Memory B cell (primary cell): ENCODE results near the gene RASAL2.
"Not testable (repeated sequence)": the region's sequence is repeated elsewhere in the genome, so short reads cannot be mapped to it uniquely, and the experiment has no call there.

Source experiments
- ATAC-seq: fragments of 150-1000 bp; cut with Tn5 transposase; 2 replicates; pipeline ENCODE4 v1.10.0; 2021; ENCODE audit warnings: low read depth, mild to moderate bottlenecking, moderate library complexity
- DNase-seq, 2 donors: peaks; one replicate each; pipeline ENCODE4 v3.0.0; 2022; ENCODE audit warnings: low spot score in 2 of 2
- H3K27ac Mint-ChIP-seq: one replicate; pipeline ENCODE4 v1.8.0; 2022; ENCODE audit warnings: mild to moderate bottlenecking, moderate library complexity, mixed read lengths
- H3K27me3 Mint-ChIP-seq: one replicate; pipeline ENCODE4 v1.8.0; 2022; ENCODE audit warnings: mixed read lengths
- H3K36me3 Mint-ChIP-seq: one replicate; pipeline ENCODE4 v1.8.0; 2022; ENCODE audit warnings: mild to moderate bottlenecking, mixed read lengths
- H3K4me1 Mint-ChIP-seq: one replicate; pipeline ENCODE4 v1.8.0; 2022; ENCODE audit warnings: mixed read lengths
- H3K4me3 Mint-ChIP-seq: one replicate; pipeline ENCODE4 v1.8.0; 2022; ENCODE audit warnings: mild to moderate bottlenecking, moderate library complexity, mixed read lengths
- H3K9me3 Mint-ChIP-seq: one replicate; pipeline ENCODE4 v1.8.0; 2022; ENCODE audit warnings: mixed read lengths

The RASAL2 gene

GRCh38 chr1:178341261-178341956, 247.5 kb downstream of the RASAL2 start:
- no peak for DNase-seq
- H3K27ac Mint-ChIP-seq, result no peak overlapping the region
- H3K36me3 Mint-ChIP-seq, result no peaks in the 10 kb centered on the region
- H3K4me1 Mint-ChIP-seq, result no peaks in the 10 kb centered on the region
- no peaks in the 10 kb centered on the region for H3K9me3 Mint-ChIP-seq
- no peak overlapping the region for H3K4me3 Mint-ChIP-seq
- H3K27me3 Mint-ChIP-seq, result peaks cover 9% of the 10 kb centered on the region
- ATAC-seq, result no peak

- Mint-ChIP-seq H3K36me3 (no peaks in the 10 kb centered on the region), H3K4me1 (no peaks in the 10 kb centered on the region), H3K27ac (no peak overlapping the region), H3K27me3 (peaks cover 7% of the 10 kb centered on the region), H3K9me3 (no peaks in the 10 kb centered on the region), H3K4me3 (no peak overlapping the region)
- no peak for DNase-seq
- no peak for ATAC-seq
Observed at GRCh38 chr1:178342745-178343144, 248.8 kb downstream of the RASAL2 start.

GRCh38 chr1:178344513-178345091, 250.7 kb downstream of the RASAL2 start:
- Mint-ChIP-seq H3K27me3 (peaks cover 6% of the 10 kb centered on the region), H3K4me3 (no peak overlapping the region), H3K4me1 (no peaks in the 10 kb centered on the region), H3K9me3 (no peaks in the 10 kb centered on the region), H3K36me3 (no peaks in the 10 kb centered on the region), H3K27ac (no peak overlapping the region)
- ATAC-seq (no peak), DNase-seq (no peak)

GRCh38 chr1:178345238-178345637, 251.3 kb downstream of the RASAL2 start:
- no peaks in the 10 kb centered on the region for H3K36me3 Mint-ChIP-seq
- no peak for ATAC-seq
- no peak overlapping the region for H3K27ac Mint-ChIP-seq
- no peak for DNase-seq
- H3K27me3 Mint-ChIP-seq, result peaks cover 7% of the 10 kb centered on the region
- no peaks in the 10 kb centered on the region for H3K4me1 Mint-ChIP-seq
- H3K4me3 Mint-ChIP-seq, result no peak overlapping the region
- H3K9me3 Mint-ChIP-seq, result no peaks in the 10 kb centered on the region

GRCh38 chr1:178345807-178346206, 251.9 kb downstream of the RASAL2 start:
- no peaks in the 10 kb centered on the region for H3K36me3 Mint-ChIP-seq
- H3K9me3 Mint-ChIP-seq, result no peaks in the 10 kb centered on the region
- H3K27me3 Mint-ChIP-seq, result peaks cover 7% of the 10 kb centered on the region
- ATAC-seq (no peak), DNase-seq (no peak)
- H3K4me1 Mint-ChIP-seq, result no peaks in the 10 kb centered on the region
- no peak overlapping the region for H3K4me3 Mint-ChIP-seq
- no peak overlapping the region for H3K27ac Mint-ChIP-seq

DNA sequence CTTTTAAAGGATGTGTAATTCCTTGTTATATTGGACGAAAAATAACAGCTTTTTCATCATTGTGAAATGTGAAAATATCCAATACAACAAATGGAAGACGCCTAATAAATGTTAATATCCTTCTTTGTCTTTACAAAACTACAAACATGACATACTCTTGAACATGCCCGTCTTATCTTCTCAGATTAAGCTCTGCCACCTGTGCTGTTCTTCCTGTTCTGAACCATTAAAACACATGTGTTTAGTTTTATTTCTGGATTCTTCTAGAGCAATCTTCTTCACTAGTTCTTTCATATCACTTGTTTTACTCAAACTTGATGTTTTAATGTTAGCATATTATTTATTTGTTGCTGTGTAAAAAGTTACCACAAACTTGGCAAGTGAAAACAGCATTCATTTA, 255.9 kb downstream of the RASAL2 start:
- no peaks in the 10 kb centered on the region for H3K4me1 Mint-ChIP-seq
- no peak for ATAC-seq
- H3K27ac Mint-ChIP-seq, result no peak overlapping the region
- H3K36me3 Mint-ChIP-seq, result peaks cover 2% of the 10 kb centered on the region
- peaks cover 6% of the 10 kb centered on the region for H3K9me3 Mint-ChIP-seq
- no peak for DNase-seq
- peaks cover 5% of the 10 kb centered on the region for H3K27me3 Mint-ChIP-seq
- no peak overlapping the region for H3K4me3 Mint-ChIP-seq

DNA sequence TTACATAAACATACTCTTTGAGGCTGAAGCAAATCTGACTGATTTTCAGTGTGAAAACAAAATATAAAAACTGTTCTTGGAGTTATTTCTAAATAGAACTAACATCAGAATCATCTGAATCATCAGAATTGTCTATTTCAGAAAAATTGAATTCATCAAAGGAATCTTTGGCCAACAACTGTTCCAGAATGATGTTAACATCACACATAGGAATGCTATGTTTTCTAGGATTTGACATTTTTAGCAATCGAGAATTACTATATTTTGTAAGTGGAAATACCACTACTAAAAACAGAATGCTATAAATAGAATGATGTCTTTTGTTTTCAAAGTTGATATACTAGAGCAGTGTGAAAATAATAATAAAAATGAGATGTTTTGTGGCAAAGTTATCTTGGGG, 258.0 kb downstream of the RASAL2 start:
- DNase-seq, H3K4me3 Mint-ChIP-seq, H3K4me1 Mint-ChIP-seq, H3K27me3 Mint-ChIP-seq, ATAC-seq, H3K27ac Mint-ChIP-seq, H3K9me3 Mint-ChIP-seq, H3K36me3 Mint-ChIP-seq: not testable (repeated sequence)

- ATAC-seq (no peak), DNase-seq (no peak)
- Mint-ChIP-seq H3K9me3 (peaks cover 6% of the 10 kb centered on the region), H3K36me3 (peaks cover 2% of the 10 kb centered on the region), H3K4me1 (no peaks in the 10 kb centered on the region), H3K4me3 (no peak overlapping the region), H3K27ac (no peak overlapping the region), H3K27me3 (peaks cover 4% of the 10 kb centered on the region)
Observed at GRCh38 chr1:178352790-178353416, 259.0 kb downstream of the RASAL2 start.

DNA sequence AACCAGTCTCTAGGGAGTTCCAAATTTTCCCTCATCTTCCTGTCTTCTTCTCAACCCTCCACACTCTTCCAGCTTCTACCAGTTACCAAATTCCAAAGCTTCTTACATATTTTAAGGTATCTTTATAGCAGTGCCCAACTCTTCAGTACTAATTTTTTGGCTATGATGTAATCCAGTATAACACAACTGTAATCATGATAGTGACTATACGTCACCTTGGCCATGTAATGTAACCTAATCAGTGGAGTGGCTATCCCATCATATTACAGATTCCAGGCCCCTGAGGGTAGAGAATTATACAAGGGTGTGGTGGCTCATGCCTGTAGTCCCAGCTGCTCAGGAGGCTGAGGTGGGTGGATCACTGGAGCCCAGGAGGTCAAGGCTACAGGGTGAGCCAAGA, 259.6 kb downstream of the RASAL2 start:
- Mint-ChIP-seq H3K4me1 (no peaks in the 10 kb centered on the region), H3K27me3 (peaks cover 4% of the 10 kb centered on the region)
- ATAC-seq, result no peak

GRCh38 chr1:178354816-178355215, 260.9 kb downstream of the RASAL2 start:
- H3K4me1 Mint-ChIP-seq, result no peaks in the 10 kb centered on the region
- peaks cover 6% of the 10 kb centered on the region for H3K9me3 Mint-ChIP-seq
- H3K36me3 Mint-ChIP-seq, result peaks cover 2% of the 10 kb centered on the region
- DNase-seq (no peak), ATAC-seq (no peak)
- no peak overlapping the region for H3K27ac Mint-ChIP-seq
- no peak overlapping the region for H3K4me3 Mint-ChIP-seq
- H3K27me3 Mint-ChIP-seq, result peaks cover 3% of the 10 kb centered on the region

More for the DNA sequence above, 259.6 kb downstream of the RASAL2 start:
- Mint-ChIP-seq H3K9me3 (peaks cover 6% of the 10 kb centered on the region), H3K27ac (no peak overlapping the region), H3K4me3 (no peak overlapping the region), H3K36me3 (peaks cover 2% of the 10 kb centered on the region)
- no peak for DNase-seq

DNA sequence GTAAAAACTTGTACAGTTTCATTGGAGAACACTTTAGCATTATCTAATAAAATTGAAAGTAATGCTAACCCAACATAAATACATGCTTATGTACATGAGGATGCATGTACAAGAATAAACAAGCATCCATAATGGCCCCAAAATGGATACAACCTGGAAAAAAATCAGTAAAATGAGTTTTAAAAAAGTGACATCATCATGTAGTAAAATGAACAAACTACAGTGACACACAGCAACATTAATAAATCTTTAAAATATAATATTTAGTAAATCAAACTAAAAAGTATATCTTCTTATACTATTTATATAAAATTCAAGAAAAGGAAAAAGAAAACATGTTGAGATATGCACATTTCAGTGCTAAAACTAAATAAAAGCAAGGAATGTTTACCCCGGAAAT, 262.4 kb downstream of the RASAL2 start:
- H3K36me3 Mint-ChIP-seq, result peaks cover 2% of the 10 kb centered on the region
- H3K27ac Mint-ChIP-seq, result no peak overlapping the region
- H3K4me1 Mint-ChIP-seq, result no peaks in the 10 kb centered on the region
- H3K27me3 Mint-ChIP-seq, result no peaks in the 10 kb centered on the region
- DNase-seq, result no peak
- H3K4me3 Mint-ChIP-seq, result no peak overlapping the region
- ATAC-seq, result no peak
- peaks cover 5% of the 10 kb centered on the region for H3K9me3 Mint-ChIP-seq

- Mint-ChIP-seq H3K4me1 (no peaks in the 10 kb centered on the region), H3K9me3 (peaks cover under 1% of the 10 kb centered on the region), H3K36me3 (peaks cover under 1% of the 10 kb centered on the region), H3K4me3 (no peak overlapping the region), H3K27me3 (no peaks in the 10 kb centered on the region), H3K27ac (no peak overlapping the region)
- ATAC-seq (no peak), DNase-seq (no peak)
Observed at GRCh38 chr1:178358456-178358855, 264.6 kb downstream of the RASAL2 start.

GRCh38 chr1:178360421-178360820, 266.5 kb downstream of the RASAL2 start:
- DNase-seq (no peak), ATAC-seq (no peak)
- Mint-ChIP-seq H3K4me1 (no peaks in the 10 kb centered on the region), H3K4me3 (no peak overlapping the region), H3K27me3 (no peaks in the 10 kb centered on the region), H3K27ac (no peak overlapping the region), H3K36me3 (no peaks in the 10 kb centered on the region), H3K9me3 (no peaks in the 10 kb centered on the region)

DNA sequence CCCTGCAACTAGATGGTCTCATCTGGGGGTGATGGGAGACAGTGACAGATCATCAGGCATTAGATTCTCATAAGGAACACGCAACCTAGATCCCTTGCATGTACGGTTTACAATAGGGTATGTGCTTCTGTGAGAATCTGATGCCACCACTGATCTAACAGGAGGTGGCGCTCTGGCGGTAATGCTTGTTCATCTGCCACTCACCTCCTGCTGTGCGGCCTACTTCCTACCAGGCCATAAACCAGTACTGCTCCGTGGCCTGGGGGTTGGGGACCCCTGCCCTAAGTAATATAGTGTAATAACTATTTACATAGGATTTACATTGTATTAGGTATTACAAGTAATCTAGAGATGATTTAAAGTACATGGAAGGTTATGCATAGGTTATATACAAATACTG, 267.9 kb downstream of the RASAL2 start:
- Mint-ChIP-seq H3K27ac (no peak overlapping the region), H3K27me3 (no peaks in the 10 kb centered on the region)

GRCh38 chr1:178362747-178363146, 268.8 kb downstream of the RASAL2 start:
- Mint-ChIP-seq H3K27ac (no peak overlapping the region), H3K4me3 (no peak overlapping the region), H3K9me3 (no peaks in the 10 kb centered on the region), H3K27me3 (no peaks in the 10 kb centered on the region), H3K4me1 (no peaks in the 10 kb centered on the region), H3K36me3 (no peaks in the 10 kb centered on the region)
- ATAC-seq (no peak), DNase-seq (no peak)

More for the DNA sequence above, 267.9 kb downstream of the RASAL2 start:
- Mint-ChIP-seq H3K9me3 (no peaks in the 10 kb centered on the region), H3K4me3 (no peak overlapping the region), H3K36me3 (no peaks in the 10 kb centered on the region), H3K4me1 (no peaks in the 10 kb centered on the region)
- DNase-seq (no peak), ATAC-seq (no peak)
